ENCODE measurements around the gene PTPRN2. TPM values are rescaled to one million over a fixed set of nuclear protein-coding genes. Genes with fewer than 3 reads are reported as not detected.

The PTPRN2 gene
- total and polyA plus RNA-seq, 2 of the 8 experiments (the other 6 are each of a cell fraction or from before 2014, with no cell fraction given) = 2.6 to 4.5 TPM

DNA sequence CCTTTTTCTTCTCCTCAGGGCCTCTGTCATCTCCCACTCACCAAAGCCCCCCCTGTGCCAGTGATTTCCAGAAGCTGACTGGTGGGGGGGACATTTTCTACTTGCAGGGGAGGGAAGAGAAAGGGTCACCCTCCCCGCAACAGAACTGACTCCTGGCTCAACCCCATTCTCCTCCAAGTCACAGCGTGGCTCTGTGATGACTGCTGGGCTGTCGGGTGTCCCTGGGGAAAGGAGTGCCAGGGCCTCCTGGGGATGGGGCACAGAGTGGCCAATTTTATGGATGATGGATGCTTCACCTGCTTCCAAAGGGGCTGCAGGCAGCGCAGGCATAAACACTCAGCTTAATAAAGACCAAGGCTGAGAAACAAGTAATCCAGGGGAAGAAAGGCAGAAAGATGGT lies 523.0 kb downstream of the PTPRN2 start:
- no peaks in the 10 kb centered on the region for H3K4me1 ChIP-seq (replicated peaks in 1 of 4; ENCODE audit: control insufficient read depth in 3 of 4, insufficient read depth in 4 of 4, low read length in 3 of 4)
- H3K18ac ChIP-seq (ENCODE audit: extremely low read depth, low read length) = no peak overlapping the region
- no peak overlapping the region for H3K56ac ChIP-seq (replicated peaks; ENCODE audit: insufficient read length, low read depth, low read length)
- peaks cover 32 to 71% of the 10 kb centered on the region in 2 experiments for H3K9me3 ChIP-seq (ENCODE audit: insufficient read depth in 2 of 2, low read depth in 1 of 2, low read length in 1 of 2)
- no peak overlapping the region for H2AFZ ChIP-seq (ENCODE audit: low read length)
- no peak overlapping the region for H2BK12ac ChIP-seq (ENCODE audit: low read depth, low read length)
- H3K79me2 ChIP-seq (ENCODE audit: control insufficient read depth in 1 of 2, insufficient read depth in 2 of 2, low read length in 2 of 2) = no peaks in the 10 kb centered on the region
- no peak overlapping the region for H3K4me3 ChIP-seq (ENCODE audit: extremely low read depth in 1 of 4, insufficient read depth in 2 of 4, low read depth in 3 of 4, low read length in 4 of 4)
- H4K20me1 ChIP-seq (replicated peaks in 1 of 2; ENCODE audit: control insufficient read depth in 1 of 2, insufficient read depth in 2 of 2, low read length in 2 of 2) = no peaks in the 10 kb centered on the region
- H4K91ac ChIP-seq (replicated peaks; ENCODE audit: insufficient read length, low read length) = no peak overlapping the region
- H2BK20ac ChIP-seq (ENCODE audit: low read length) = no peak overlapping the region
- no peaks in the 10 kb centered on the region for H3K23me2 ChIP-seq (ENCODE audit: low read depth, low read length)
- TF ChIP-seq CHD1 (IDR thresholded peaks at IDR 0.05; ENCODE audit: low read depth, low read length) = no peak
- no peak overlapping the region for H2BK5ac ChIP-seq (ENCODE audit: low read depth, low read length)
- no peak overlapping the region for H3K27ac ChIP-seq (ENCODE audit: low read depth, low read length)
- FAIRE-seq = no peak
- no peak overlapping the region for H2AK5ac ChIP-seq (ENCODE audit: low read depth, low read length)
- H3K9ac ChIP-seq (replicated peaks in 1 of 4; ENCODE audit: extremely low read depth in 1 of 4, low read depth in 3 of 4, low read length in 3 of 4) = no peak overlapping the region
- no peak overlapping the region for H3K4me2 ChIP-seq (ENCODE audit: insufficient read depth in 1 of 2, low read depth in 2 of 2, low read length in 2 of 2)
- H2BK120ac ChIP-seq (replicated peaks; ENCODE audit: low read depth, low read length) = no peak overlapping the region
- no peak for DNase-seq (ENCODE audit: low read depth in 1 of 2, low spot score in 2 of 2)
- no peak overlapping the region for H4K5ac ChIP-seq (ENCODE audit: insufficient read length, low read depth, low read length)
- H2BK15ac ChIP-seq (ENCODE audit: low read length) = no peak overlapping the region
- no peak overlapping the region for H3K4ac ChIP-seq (replicated peaks; ENCODE audit: insufficient read length, low read depth, low read length)
- no peaks in the 10 kb centered on the region for H3K27me3 ChIP-seq (replicated peaks in 1 of 4; ENCODE audit: control insufficient read depth in 3 of 4, extremely low read depth in 1 of 4, insufficient read depth in 3 of 4, low read length in 3 of 4)
- no peak overlapping the region for H4K8ac ChIP-seq (ENCODE audit: extremely low read depth, insufficient read depth, low read length)
- H3K79me1 ChIP-seq (ENCODE audit: low read depth, low read length) = no peaks in the 10 kb centered on the region
- CTCF ChIA-PET (ENCODE audit: partially characterized antibody) = no interaction called here
- H3K23ac ChIP-seq (ENCODE audit: insufficient read length) = no peak overlapping the region
- no peaks in the 10 kb centered on the region for H3K36me3 ChIP-seq (ENCODE audit: control insufficient read depth in 2 of 4, insufficient read depth in 4 of 4, low read length in 3 of 4)
- 92% methylated on average over 4 of the region's 4 CpGs; no CpG with 5 or more reads in 1 of the 2 experiments for WGBS, 2 experiments (ENCODE audit: extremely low coverage in 1 of 2, insufficient coverage in 1 of 2, insufficient read length in 1 of 2, insufficient replicate concordance in 2 of 2, low coverage in 1 of 2, low lambda C conversion rate in 2 of 2, missing lambda C conversion rate in 1 of 2)
- POLR2A ChIA-PET (ENCODE audit: partially characterized antibody) = no interaction called here
- no peak overlapping the region for H3K14ac ChIP-seq (ENCODE audit: insufficient read length)

Measured in H1 (cell line).